Ovary (tissue), 9 donors: ENCODE data around the gene PTPN14. TPM values are rescaled to one million over a fixed set of nuclear protein-coding genes. Genes with fewer than 3 reads are reported as not detected.

Experiments used
- DNase-seq, 5 donors: peaks; one replicate each; pipeline ENCODE4 v3.0.0-alpha.2; 2019 to 2020
- H3K27ac ChIP-seq, 2 donors: fragments of 200-600 bp; one replicate each; pipeline versions ENCODE4 v1.5.1 to v1.8.0; 2019 to 2022
- H3K27me3 ChIP-seq: fragments of 200-600 bp; one replicate; pipeline ENCODE4 v1.8.0; 2022
- H3K36me3 ChIP-seq: fragments of 200-600 bp; sonication (generic); one replicate; pipeline ENCODE4 v1.5.1; 2019
- H3K4me1 ChIP-seq: one replicate; pipeline ENCODE4 v1.8.1; 2013; ENCODE audit warnings: mild to moderate bottlenecking, moderate library complexity; ENCODE audit not compliant: insufficient read depth
- H3K4me3 ChIP-seq: fragments of 200-600 bp; sonication (generic); one replicate; pipeline ENCODE4 v1.5.1; 2017
- H3K9me3 ChIP-seq, 2 donors: fragments of 200-600 bp in 1 of 2; sonication (generic) in 1 of 2; one replicate each; pipeline versions ENCODE4 v1.5.1 to v1.8.1; 2013 to 2019; ENCODE audit warnings: mild to moderate bottlenecking in 1 of 2, moderate library complexity in 1 of 2
- CTCF ChIP-seq, 3 donors: fragments of 450-650 bp in 2 of 3; fragments of 200-600 bp in 1 of 3; IDR thresholded peaks; one replicate each; pipeline versions ENCODE4 v1.5.1 to v1.8.0; 2016 to 2022; ENCODE audit warnings: antibody characterized with exemption in 3 of 3, mild to moderate bottlenecking in 1 of 3
- EP300 ChIP-seq: sonication (generic); formaldehyde crosslinking; IDR thresholded peaks from one replicate; pipeline ENCODE4 v1.6.1; 2017; ENCODE audit warnings: antibody characterized with exemption
- POLR2A ChIP-seq: fragments of 450-650 bp; IDR thresholded peaks from one replicate; pipeline ENCODE4 v1.6.1; 2017; ENCODE audit warnings: antibody characterized with exemption, mild to moderate bottlenecking, moderate library complexity
- WGBS, 3 donors: extraction: QIAGEN DNeasy Blood & Tissue Kit in 1 of 3; methylation state at CpG; one replicate each; pipeline versions ENCODE4 v1.1.5 to v1.1.7; 2013 to 2017; 5-methylcytosine and 5-hydroxymethylcytosine counted together
- intact Hi-C, 4 donors: fragments of 100-400 bp; cut with DNase I; formaldehyde crosslinking; loops; one replicate each; pipeline versions ENCODE4 v1.11.0 to v1.15.1; 2022 to 2023
- polyA plus RNA-seq, 2 donors: library from polyadenylated mRNA; stranded (reverse); fragments of 200-250 nt in 1 of 2; fragments of 350-450 nt in 1 of 2; fragmentation: Illumina TruSeq in 1 of 2; extraction: RNeasy Lipid Tissue Mini Kit (QIAGEN cat#74804) in 1 of 2; gene quantifications; one replicate each; pipeline ENCODE4 v1.2.3, GENCODE V29; 2013 to 2014
- total RNA-seq, 7 donors: library from RNA; depleted of rRNA in 2 of 7; stranded (reverse); fragments of >200 nt in 2 of 7; fragmentation: NEBNext Ultra II Directional in 3 of 7; extraction: Animal tissue kit (Norgen Biotek cat#: 25700) in 3 of 7; gene quantifications; one replicate each; pipeline versions ENCODE4 v1.1.0 to v1.2.4, GENCODE V29; 2016 to 2023
- donor health status: DM: no; HTN: no; CAD: no; lungs with moderate emphysema.
- donor health status: DM: no; HTN: no; CAD: no.
- donor health status: Bipolar disorder and iron deficiency.
- donor health status: DM: yes; HTN: yes; CAD: no.
- donor health status: DM: no; HTN: no; CAD: no.
- donor health status: DM: yes; HTN: yes; CAD: no.

Gene PTPN14
- total and polyA plus RNA-seq, 9 donors = 7.6 to 68.9 (median 41.1) TPM

DNA sequence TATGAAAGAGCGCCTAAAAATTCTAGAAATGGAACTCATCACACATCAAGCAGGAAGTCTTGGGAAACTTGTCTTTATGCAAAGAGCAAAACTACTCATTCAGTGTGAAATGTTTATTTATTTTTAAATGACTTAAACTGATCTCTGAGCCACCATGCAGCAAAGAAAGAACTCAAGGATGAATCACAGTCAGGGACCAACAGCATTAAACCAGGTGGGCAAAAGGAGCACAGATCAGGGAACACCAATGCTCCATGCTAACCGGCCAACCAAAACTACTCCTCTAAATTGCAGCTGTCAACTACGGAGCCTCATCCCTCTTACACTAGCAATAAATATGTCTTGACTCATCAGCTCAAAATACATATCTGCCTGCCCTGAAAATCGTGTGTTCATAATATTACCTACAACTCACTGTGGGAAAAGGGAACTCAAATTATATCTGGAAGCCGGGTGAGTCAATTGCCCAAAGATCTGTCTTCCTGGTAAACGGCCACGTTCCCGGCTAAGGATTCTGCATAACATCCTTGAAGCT lies 129.2 kb downstream of the PTPN14 start:
- intact Hi-C loops = no loop called here

DNA sequence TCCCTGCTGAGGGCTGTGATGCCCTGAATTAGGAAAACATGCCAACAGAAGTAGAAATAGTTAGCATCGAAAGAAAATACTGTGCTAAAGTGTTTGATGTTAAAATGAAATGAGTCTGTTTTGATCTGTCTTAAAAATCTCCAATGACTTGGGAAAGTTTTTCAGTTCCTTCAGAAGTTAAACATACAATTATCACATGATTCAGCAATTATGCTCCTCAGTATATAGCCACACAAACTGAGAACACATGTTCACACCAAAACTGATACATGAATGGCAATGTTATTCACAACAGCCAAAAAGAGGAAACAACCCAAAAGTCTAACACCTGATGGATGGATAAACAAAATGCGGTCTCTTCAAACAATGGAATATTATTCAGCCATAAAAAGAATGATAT lies 130.6 kb downstream of the PTPN14 start:
- Histone ChIP-seq H3K27me3 (no peaks in the 10 kb centered on the region), H3K4me1 (peaks cover 9% of the 10 kb centered on the region), H3K36me3 (no peaks in the 10 kb centered on the region), H3K9me3 (no peaks in the 10 kb centered on the region), H3K27ac (no peak overlapping the region), H3K4me3 (no peak overlapping the region)
- TF ChIP-seq CTCF (IDR thresholded peaks at IDR 0.05) = no peak
- no peak for TF ChIP-seq POLR2A
- TF ChIP-seq EP300 = no peak
- no peak for DNase-seq
- 47 to 49% (median 49%) methylated on average over 2 of the region's 2 CpGs for WGBS, 3 donors
- intact Hi-C loops = no loop called here

More for the DNA sequence above, 129.2 kb downstream of the PTPN14 start:
- WGBS, 3 donors = 83 to 90% (median 89%) methylated on average over 8 of the region's 8 CpGs
- Histone ChIP-seq H3K4me3 (no peak overlapping the region), H3K4me1 (peaks cover 7% of the 10 kb centered on the region), H3K27me3 (no peaks in the 10 kb centered on the region), H3K9me3 (no peaks in the 10 kb centered on the region), H3K27ac (no peak overlapping the region), H3K36me3 (no peaks in the 10 kb centered on the region)
- TF ChIP-seq CTCF (IDR thresholded peaks at IDR 0.05) (no peak), POLR2A (no peak), EP300 (no peak)
- no peak for DNase-seq

DNA sequence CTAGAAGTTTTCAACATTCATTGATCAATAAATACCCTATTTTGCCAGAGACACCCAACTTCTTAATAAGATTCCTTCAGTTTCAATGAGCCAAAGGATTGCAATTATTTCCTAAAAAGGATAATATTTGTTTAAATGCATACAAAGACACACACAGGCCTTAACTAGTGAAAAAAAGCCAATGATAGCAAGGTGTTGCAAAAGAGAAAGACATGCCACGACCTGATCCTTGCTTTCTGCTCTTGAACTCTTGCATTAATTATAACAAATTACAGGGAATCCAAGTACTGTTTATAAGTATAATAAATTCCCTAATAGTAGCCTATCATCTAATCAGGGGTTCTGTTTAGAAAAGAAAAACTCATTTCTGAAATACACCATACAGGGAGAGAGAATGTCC lies 131.1 kb downstream of the PTPN14 start:
- intact Hi-C loops = no loop called here
- Histone ChIP-seq H3K27ac (no peak overlapping the region), H3K36me3 (no peaks in the 10 kb centered on the region), H3K4me3 (no peak overlapping the region), H3K27me3 (no peaks in the 10 kb centered on the region), H3K4me1 (peaks cover 9% of the 10 kb centered on the region), H3K9me3 (no peaks in the 10 kb centered on the region)
- TF ChIP-seq POLR2A (no peak), EP300 (no peak), CTCF (IDR thresholded peaks at IDR 0.05) (no peak)
- 58 to 75% (median 64%) methylated on average over 1 of the region's 1 CpG for WGBS, 3 donors
- no peak for DNase-seq

GRCh38 chr1:214419650-214420049 lies 131.8 kb downstream of the PTPN14 start:
- H3K36me3 ChIP-seq = no peaks in the 10 kb centered on the region
- H3K27me3 ChIP-seq = no peaks in the 10 kb centered on the region
- no peak overlapping the region for H3K27ac ChIP-seq
- WGBS, 3 donors = 24 to 38% (median 33%) methylated on average over 3 of the region's 3 CpGs
- TF ChIP-seq POLR2A (no peak), CTCF (IDR thresholded peaks at IDR 0.05) (no peak), EP300 (no peak)
- no peaks in the 10 kb centered on the region for H3K9me3 ChIP-seq
- no peak for DNase-seq
- intact Hi-C loops = no loop called here
- peaks cover 9% of the 10 kb centered on the region for H3K4me1 ChIP-seq
- no peak overlapping the region for H3K4me3 ChIP-seq
